Measurements from ENCODE around the gene ACIN1.

DNA sequence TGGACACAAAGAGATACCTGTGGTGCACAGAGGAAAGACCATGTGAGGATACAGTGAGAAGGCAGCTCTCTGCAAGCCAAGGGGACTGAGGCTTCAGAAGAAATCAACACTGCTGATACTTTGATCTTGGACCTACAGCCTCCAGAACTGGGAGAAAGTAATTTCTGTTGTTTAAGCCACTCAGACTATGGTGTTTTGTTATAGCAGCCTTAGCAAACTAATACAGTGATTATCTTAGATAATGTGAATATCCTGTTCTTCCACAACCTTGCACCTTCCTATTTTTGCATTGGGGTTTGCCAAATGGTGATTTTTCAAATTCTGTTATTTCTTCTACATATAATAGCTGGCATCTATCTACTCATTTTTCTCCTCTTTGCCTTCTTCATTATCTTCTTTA lies 76.8 kb downstream of the ACIN1 start:
- TF ChIP-seq, protein P1, sequence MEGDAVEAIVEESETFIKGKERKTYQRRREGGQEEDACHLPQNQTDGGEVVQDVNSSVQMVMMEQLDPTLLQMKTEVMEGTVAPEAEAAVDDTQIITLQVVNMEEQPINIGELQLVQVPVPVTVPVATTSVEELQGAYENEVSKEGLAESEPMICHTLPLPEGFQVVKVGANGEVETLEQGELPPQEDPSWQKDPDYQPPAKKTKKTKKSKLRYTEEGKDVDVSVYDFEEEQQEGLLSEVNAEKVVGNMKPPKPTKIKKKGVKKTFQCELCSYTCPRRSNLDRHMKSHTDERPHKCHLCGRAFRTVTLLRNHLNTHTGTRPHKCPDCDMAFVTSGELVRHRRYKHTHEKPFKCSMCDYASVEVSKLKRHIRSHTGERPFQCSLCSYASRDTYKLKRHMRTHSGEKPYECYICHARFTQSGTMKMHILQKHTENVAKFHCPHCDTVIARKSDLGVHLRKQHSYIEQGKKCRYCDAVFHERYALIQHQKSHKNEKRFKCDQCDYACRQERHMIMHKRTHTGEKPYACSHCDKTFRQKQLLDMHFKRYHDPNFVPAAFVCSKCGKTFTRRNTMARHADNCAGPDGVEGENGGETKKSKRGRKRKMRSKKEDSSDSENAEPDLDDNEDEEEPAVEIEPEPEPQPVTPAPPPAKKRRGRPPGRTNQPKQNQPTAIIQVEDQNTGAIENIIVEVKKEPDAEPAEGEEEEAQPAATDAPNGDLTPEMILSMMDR (IDR thresholded peaks at IDR 0.05), result no peak
- TF ChIP-seq ZFX (IDR thresholded peaks at IDR 0.05; ENCODE audit: borderline replicate concordance), result no peak

Measured in 22Rv1 (cell line).